ENCODE data around the gene TMEM41B. TPM values are rescaled to one million over a fixed set of nuclear protein-coding genes. Genes with fewer than 3 reads are reported as not detected.
A peak's percentile ranks its signal among the peaks of the same experiment; 100 is the strongest.
"Not testable (repeated sequence)": the region's sequence is repeated elsewhere in the genome, so short reads cannot be mapped to it uniquely, and the experiment has no call there.

TMEM41B gene
- polyA plus RNA-seq (ENCODE audit: insufficient read depth in 1 of 5, insufficient read length in 5 of 5, low replicate concordance in 1 of 5) = 10 to 100 TPM; 35.8 to 47.6 (median 41.7) TPM
- long read RNA-seq, donor 1, transcript TMEM41B-204 (7 exons, 3,968 nt) = major isoform, 8 of 51 reads
- long read RNA-seq, donor 1, partial matches to known transcripts = 40 of 51 reads
- long read RNA-seq, donor 1, other reads (novel, unspliced or antisense) = 0 of 51 reads
- long read RNA-seq, donor 2 = 0 reads
- long read RNA-seq, donor 3, partial matches to known transcripts = 45 of 52 reads
- long read RNA-seq, donor 3, other reads (novel, unspliced or antisense) = 0 of 52 reads
- long read RNA-seq, donor 4, transcript TMEM41B-206 (3 exons, 966 nt) = major isoform, 5 of 7 reads
- long read RNA-seq, donor 4, partial matches to known transcripts = 0 of 7 reads
- long read RNA-seq, donor 4, other reads (novel, unspliced or antisense) = 0 of 7 reads
- long read RNA-seq, donor 5, partial matches to known transcripts = 30 of 40 reads
- long read RNA-seq, donor 5, other reads (novel, unspliced or antisense) = 0 of 40 reads
- long read RNA-seq, donor 6, transcript TMEM41B-204 (7 exons, 3,968 nt) = major isoform, 8 of 12 reads
- long read RNA-seq, donor 6, partial matches to known transcripts = 0 of 12 reads
- long read RNA-seq, donor 6, other reads (novel, unspliced or antisense) = 0 of 12 reads
- long read RNA-seq, donor 7, partial matches to known transcripts = 15 of 18 reads
- long read RNA-seq, donor 7, other reads (novel, unspliced or antisense) = 0 of 18 reads
- long read RNA-seq, donor 8, partial matches to known transcripts = 0 of 1 reads
- long read RNA-seq, donor 8, other reads (novel, unspliced or antisense) = 0 of 1 reads

- DNase-seq = peak; percentile 98 to 99
These were observed at the start of gene TMEM41B for GRCh38 chr11:9314291-9315077. Gene TMEM41B (minus strand): TSS chr11:9314593. CDS start chr11:9314441, 152 bp downstream.

- DNase-seq = no peak
These were observed 48.0 kb upstream of the TMEM41B start for GRCh38 chr11:9362393-9362863.

- not testable (repeated sequence) for DNase-seq
These were observed 46.6 kb upstream of the TMEM41B start for GRCh38 chr11:9360862-9361622.

GRCh38 chr11:9357041-9357440, 42.6 kb upstream of the TMEM41B start:
- DNase-seq = no peak

GRCh38 chr11:9351321-9351881, 37.0 kb upstream of the TMEM41B start:
- DNase-seq = no peak

GRCh38 chr11:9347779-9348178, 33.4 kb upstream of the TMEM41B start:
- not testable (repeated sequence) for DNase-seq

- DNase-seq = no peak
These were observed 32.7 kb upstream of the TMEM41B start for GRCh38 chr11:9347100-9347499.

GRCh38 chr11:9344061-9344680, 29.8 kb upstream of the TMEM41B start:
- no peak for DNase-seq

- DNase-seq = no peak
These were observed 27.3 kb upstream of the TMEM41B start for GRCh38 chr11:9341638-9342178.

- no peak for DNase-seq
These were observed 18.3 kb upstream of the TMEM41B start for GRCh38 chr11:9332655-9333054.

GRCh38 chr11:9330387-9331384, 16.3 kb upstream of the TMEM41B start:
- DNase-seq = peak; percentile 41 to 47

GRCh38 chr11:9320047-9320446, 5.7 kb upstream of the TMEM41B start:
- no peak for DNase-seq

- DNase-seq = not testable (repeated sequence)
These were observed 5.1 kb upstream of the TMEM41B start for GRCh38 chr11:9319377-9320001.

GRCh38 chr11:9318442-9319376, 4.3 kb upstream of the TMEM41B start:
- not testable (repeated sequence) for DNase-seq

- DNase-seq = no peak
These were observed 1.9 kb upstream of the TMEM41B start for GRCh38 chr11:9316334-9316733.

- DNase-seq = no peak
These were observed 790 bp upstream of the TMEM41B start for GRCh38 chr11:9315078-9315688.
